ENCODE results near the gene RND3. TPM values are rescaled to one million over a fixed set of nuclear protein-coding genes. Genes with fewer than 3 reads are reported as not detected.

RND3 gene
- total RNA-seq, 4 donors from 2014 or later: 41.3 to 214 (median 103) TPM

DNA sequence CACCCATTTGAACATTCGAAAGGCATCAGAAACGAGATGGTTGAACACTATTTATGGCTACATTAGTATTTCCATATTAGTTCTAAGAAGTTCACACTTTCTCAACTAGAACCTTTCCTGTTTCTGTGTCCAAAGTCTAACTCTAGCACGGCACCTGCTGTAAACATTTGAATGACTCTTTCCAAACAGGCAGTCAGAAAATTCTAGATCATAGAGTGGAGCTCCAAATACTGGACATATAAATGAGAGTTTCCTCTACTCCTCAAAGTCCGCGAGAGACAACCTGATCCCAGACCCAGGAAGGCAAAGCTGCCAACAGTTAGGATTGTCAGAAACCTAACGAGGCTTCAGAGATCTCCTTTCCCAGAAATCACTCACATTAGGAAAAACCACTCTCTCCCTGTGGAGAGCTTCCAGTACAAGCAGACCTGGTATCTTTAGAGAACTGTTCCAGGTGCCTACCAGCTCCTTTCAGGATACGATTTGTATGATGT lies 10.6 kb downstream of the RND3 start:
- DNase-seq (ENCODE audit: low spot score) (no peak), ATAC-seq (ENCODE audit: low FRiP score) (no peak)
- TF ChIP-seq, protein P1, sequence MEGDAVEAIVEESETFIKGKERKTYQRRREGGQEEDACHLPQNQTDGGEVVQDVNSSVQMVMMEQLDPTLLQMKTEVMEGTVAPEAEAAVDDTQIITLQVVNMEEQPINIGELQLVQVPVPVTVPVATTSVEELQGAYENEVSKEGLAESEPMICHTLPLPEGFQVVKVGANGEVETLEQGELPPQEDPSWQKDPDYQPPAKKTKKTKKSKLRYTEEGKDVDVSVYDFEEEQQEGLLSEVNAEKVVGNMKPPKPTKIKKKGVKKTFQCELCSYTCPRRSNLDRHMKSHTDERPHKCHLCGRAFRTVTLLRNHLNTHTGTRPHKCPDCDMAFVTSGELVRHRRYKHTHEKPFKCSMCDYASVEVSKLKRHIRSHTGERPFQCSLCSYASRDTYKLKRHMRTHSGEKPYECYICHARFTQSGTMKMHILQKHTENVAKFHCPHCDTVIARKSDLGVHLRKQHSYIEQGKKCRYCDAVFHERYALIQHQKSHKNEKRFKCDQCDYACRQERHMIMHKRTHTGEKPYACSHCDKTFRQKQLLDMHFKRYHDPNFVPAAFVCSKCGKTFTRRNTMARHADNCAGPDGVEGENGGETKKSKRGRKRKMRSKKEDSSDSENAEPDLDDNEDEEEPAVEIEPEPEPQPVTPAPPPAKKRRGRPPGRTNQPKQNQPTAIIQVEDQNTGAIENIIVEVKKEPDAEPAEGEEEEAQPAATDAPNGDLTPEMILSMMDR (IDR thresholded peaks at IDR 0.05): no peak

GRCh38 chr2:150476286-150476685 lies 11.2 kb downstream of the RND3 start:
- TF ChIP-seq, protein P1 (IDR thresholded peaks at IDR 0.05): no peak
- DNase-seq (ENCODE audit: low spot score) (no peak), ATAC-seq (ENCODE audit: low FRiP score) (no peak)

DNA sequence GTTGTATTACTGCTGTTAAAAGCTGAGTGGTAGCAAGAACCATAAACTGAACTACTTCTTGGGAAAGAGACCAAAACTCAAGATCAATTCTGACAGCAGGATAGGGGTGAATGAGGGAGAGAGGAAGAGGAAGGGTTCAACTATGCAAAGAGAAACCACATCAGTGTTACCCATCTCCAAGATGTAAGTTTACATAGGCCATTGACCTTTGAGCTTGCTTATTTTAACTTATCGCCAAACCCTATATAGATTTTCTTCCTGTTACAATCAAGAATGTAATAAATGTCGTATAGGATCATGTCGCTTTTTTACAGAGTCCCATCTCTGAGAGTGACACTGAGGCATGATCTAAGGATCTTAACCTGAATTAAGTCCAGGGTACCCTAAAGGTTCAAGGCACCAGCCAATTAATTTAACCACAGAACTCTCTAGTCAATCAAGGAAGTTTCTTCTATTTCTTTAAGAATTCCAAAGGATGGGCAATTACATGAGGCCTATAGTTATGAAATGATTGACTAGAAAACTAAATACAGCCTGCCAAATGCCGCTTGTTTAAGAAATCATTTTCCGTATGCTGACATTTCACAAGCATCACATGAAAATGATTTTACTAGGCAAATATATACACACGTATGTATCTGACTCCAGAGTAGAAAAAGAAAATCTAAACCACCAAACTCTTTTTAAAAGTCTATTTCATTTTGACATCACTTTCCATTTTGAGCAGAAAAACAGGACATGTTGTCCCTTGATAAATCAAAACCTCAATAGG lies 11.8 kb downstream of the RND3 start:
- no peak for ATAC-seq (ENCODE audit: low FRiP score)
- TF ChIP-seq, protein P1 (IDR thresholded peaks at IDR 0.05): no peak
- no peak for DNase-seq (ENCODE audit: low spot score)

GRCh38 chr2:150474326-150475074 lies 13.0 kb downstream of the RND3 start:
- DNase-seq (ENCODE audit: low spot score) (no peak), ATAC-seq (ENCODE audit: low FRiP score) (no peak)
- TF ChIP-seq, protein P1 (IDR thresholded peaks at IDR 0.05): no peak

DNA sequence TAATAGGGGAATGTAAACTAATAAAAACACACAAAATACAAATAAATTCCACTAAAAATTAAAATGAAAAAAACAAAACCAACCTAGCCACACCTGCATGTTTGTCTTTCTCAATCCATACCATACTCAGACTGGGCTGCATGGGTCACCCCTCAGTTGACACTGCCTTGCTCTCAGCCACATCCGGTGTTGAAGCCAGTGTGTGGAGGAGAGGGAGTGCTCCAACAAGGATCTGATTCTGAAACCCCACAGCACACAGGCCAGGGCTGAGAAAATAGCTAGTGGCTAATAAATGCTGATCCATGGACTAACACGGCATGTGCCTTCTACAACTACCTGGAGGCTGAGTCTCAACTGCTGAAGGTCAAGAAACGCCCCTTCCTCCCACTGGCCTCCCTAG lies 13.7 kb downstream of the RND3 start:
- TF ChIP-seq, protein P1 (IDR thresholded peaks at IDR 0.05): no peak
- no peak for ATAC-seq (ENCODE audit: low FRiP score)
- no peak for DNase-seq (ENCODE audit: low spot score)

DNA sequence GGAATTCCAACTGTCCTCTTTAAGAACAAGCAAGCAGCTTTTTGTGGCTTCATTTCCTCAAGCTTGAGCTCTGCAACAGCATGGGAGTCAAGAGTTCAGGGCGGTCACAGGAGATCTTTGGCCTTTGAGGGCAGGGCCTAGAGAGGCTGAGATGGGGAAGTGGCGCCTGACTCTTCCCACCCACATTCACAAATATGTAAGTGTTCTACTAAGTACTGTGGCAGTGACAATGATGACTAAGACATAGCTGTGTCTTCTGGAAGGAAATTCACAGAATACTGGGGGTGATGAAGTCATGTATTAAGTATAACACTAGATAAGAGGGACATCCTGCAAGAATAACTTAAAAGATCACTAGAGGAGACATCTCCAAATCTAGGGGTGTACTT lies 15.0 kb downstream of the RND3 start:
- TF ChIP-seq, protein P1 (IDR thresholded peaks at IDR 0.05): no peak
- ATAC-seq (ENCODE audit: low FRiP score) (peak; percentile 55), DNase-seq (ENCODE audit: low spot score) (no peak)
